ENCODE measurements around the gene CCDC85A. TPM values are rescaled to one million over a fixed set of nuclear protein-coding genes. Genes with fewer than 3 reads are reported as not detected.

The CCDC85A gene
- total RNA-seq, 1 experiment from 2014 or later = 0.10 TPM

GRCh38 chr2:56211048-56211447, 27.3 kb downstream of the CCDC85A start:
- no TSS peak for BruUV-seq (replicated peaks)
- H3K27me3 ChIP-seq (ENCODE audit: insufficient read depth, low read length) = no peaks in the 10 kb centered on the region
- H3K27ac ChIP-seq (ENCODE audit: low read depth, low read length) = no peak overlapping the region
- ATAC-seq (no peak), DNase-seq (ENCODE audit: low read depth, low spot score) (no peak)
- no peak overlapping the region for H2AFZ ChIP-seq (ENCODE audit: low read depth, low read length, poor library complexity, severe bottlenecking)
- no peak overlapping the region for H3K9ac ChIP-seq (ENCODE audit: low read length)
- no peak overlapping the region for H3K4me3 ChIP-seq (replicated peaks in 1 of 2; ENCODE audit: low read depth in 1 of 2, low read length in 2 of 2)
- no peaks in the 10 kb centered on the region for H3K4me1 ChIP-seq (ENCODE audit: control insufficient read depth in 1 of 2, insufficient read depth in 2 of 2, low read length in 2 of 2)
- H3K4me2 ChIP-seq (ENCODE audit: low read length) = no peak overlapping the region
- no peaks in the 10 kb centered on the region for H4K20me1 ChIP-seq (ENCODE audit: insufficient read depth)
- POLR2A ChIA-PET = no interaction called here
- RAD21 ChIA-PET (ENCODE audit: low non-redundant PET in 1 of 2, low total read pairs in 2 of 2, uncharacterized antibody in 2 of 2, unreplicated experiment in 2 of 2) = no interaction called here
- TF ChIP-seq SIN3A (IDR thresholded peaks at IDR 0.05; ENCODE audit: low read depth) (no peak), EZH2phosphoT487 (IDR thresholded peaks at IDR 0.05; ENCODE audit: borderline replicate concordance) (no peak), POLR2AphosphoS5 (IDR thresholded peaks at IDR 0.05; ENCODE audit: low read depth, low read length) (no peak), POLR2A (IDR thresholded peaks at IDR 0.05; ENCODE audit: borderline replicate concordance, extremely low read depth, insufficient read depth, insufficient read length) (no peak), REST (IDR thresholded peaks at IDR 0.05; ENCODE audit: low read depth) (no peak), ZFX (IDR thresholded peaks at IDR 0.05) (no peak), SRF (IDR thresholded peaks at IDR 0.05; ENCODE audit: low read depth) (no peak), YY1 (IDR thresholded peaks at IDR 0.05; ENCODE audit: extremely low read depth, insufficient replicate concordance, low read depth, low read length) (no peak), ELF1 (IDR thresholded peaks at IDR 0.05; ENCODE audit: borderline replicate concordance, low read depth) (no peak), EZH2 (IDR thresholded peaks at IDR 0.05) (no peak), RAD21 (IDR thresholded peaks at IDR 0.05; ENCODE audit: low read depth) (no peak), ZNF274 (IDR thresholded peaks at IDR 0.05; ENCODE audit: low read depth, low read length) (no peak), CBX3 (IDR thresholded peaks at IDR 0.05; ENCODE audit: low read depth) (no peak), EGR1 (IDR thresholded peaks at IDR 0.05; ENCODE audit: low read depth) (no peak), SP1 (IDR thresholded peaks at IDR 0.05; ENCODE audit: low read depth) (no peak), JUND (IDR thresholded peaks at IDR 0.05) (no peak), CEBPB (IDR thresholded peaks at IDR 0.05; ENCODE audit: low read depth) (no peak), ATF3 (IDR thresholded peaks at IDR 0.05) (no peak), CTCF (IDR thresholded peaks at IDR 0.05 in 2 of 3, conservative IDR thresholded peaks at IDR 0.05 in 1 of 3; ENCODE audit: borderline replicate concordance in 1 of 3, insufficient read depth in 1 of 3, low read depth in 2 of 3, low read length in 2 of 3) (no peak), FOSL1 (IDR thresholded peaks at IDR 0.05; ENCODE audit: low read depth) (no peak)
- CTCF ChIA-PET = no interaction called here
- intact Hi-C loops (cut with micrococcal nuclease) = no loop called here
- no peaks in the 10 kb centered on the region for H3K79me2 ChIP-seq (ENCODE audit: insufficient read depth, low read length)
- H3K9me3 ChIP-seq (ENCODE audit: control insufficient read depth in 1 of 2, insufficient read depth in 1 of 2, low read depth in 1 of 2, low read length in 2 of 2) = no peaks in the 10 kb centered on the region
- no peaks in the 10 kb centered on the region for H3K36me3 ChIP-seq (ENCODE audit: control insufficient read depth in 1 of 2, insufficient read depth in 2 of 2, low read length in 2 of 2)
- no peaks in the 10 kb centered on the region for H3K9me2 ChIP-seq (ENCODE audit: insufficient read depth)

Data from HCT116 (cell line).